SIG-M5 (cell line): ENCODE results near the gene C4orf36.

Experiments
- DNase-seq: peaks from one replicate; lab custom pipeline; 2025; lab: John Stamatoyannopoulos, UW

The C4orf36 gene

GRCh38 chr4:86855572-86855971, 36.6 kb downstream of the C4orf36 start:
- DNase-seq: no peak

DNA sequence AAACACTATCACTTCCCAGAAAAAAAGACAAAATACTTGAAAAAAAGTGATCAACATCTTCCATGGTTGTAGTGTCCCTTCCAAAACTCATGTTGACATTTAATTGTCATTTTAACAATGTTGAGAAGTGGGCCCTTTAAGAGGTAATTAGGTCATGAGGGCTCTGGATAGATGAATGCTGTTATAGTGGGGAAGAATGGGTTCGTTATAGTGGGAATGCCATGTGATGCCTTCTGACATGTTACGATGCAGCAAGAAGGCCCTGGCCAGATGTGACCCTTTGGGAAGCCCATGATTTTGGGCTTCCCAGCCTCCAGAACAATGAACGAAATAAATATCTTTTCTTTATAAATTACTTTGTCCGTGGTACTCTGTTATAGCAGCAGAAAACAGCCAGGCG, 39.0 kb downstream of the C4orf36 start:
- DNase-seq: no peak

DNA sequence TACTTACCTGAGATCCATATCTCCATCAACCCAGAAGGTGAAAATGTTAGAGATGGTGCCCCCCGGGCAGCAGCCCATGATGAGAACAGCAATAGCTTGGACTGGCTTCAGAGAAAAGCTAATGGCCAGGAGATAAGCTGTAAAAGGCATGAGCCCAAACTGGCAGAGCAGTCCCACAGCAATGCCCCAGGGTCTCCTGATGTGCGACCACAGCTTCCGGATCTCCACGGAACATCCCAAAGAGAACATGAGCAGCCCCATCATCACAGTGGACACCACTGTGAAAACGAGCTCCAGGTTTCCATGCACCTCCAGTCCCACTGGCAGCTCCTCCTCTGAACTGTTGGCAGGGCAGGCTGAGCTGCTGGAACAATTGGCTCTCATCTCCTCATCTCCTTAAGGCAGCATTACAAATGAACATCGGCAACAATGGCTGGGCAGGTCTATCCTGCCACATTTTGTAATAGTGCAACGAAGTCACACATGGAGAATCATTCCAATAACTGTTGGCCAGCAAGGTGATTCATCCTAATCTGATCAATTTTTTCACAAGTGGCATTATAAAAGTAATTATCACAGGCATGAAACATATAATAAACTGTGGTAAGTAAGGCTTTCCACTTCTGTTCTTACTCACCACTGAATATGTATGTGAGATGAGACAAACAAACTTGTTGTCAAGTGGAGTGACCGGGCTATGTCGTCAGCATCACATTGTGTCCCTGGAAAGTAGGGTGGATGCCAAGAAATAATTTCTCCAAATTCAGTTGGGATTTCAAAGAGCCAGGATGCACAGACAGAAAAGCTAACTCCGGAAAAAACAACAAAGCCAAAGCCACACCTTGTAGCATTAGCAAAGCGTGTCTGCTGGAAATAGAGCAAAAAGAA, 43.2 kb downstream of the C4orf36 start, which contains the start of gene SLC10A6:
Gene SLC10A6, minus strand, starts transcription at position 653 of the 888 bp plus-strand sequence. Its CDS starts 269 bp downstream, at position 384.
- DNase-seq: no peak

GRCh38 chr4:86848136-86848535, 44.1 kb downstream of the C4orf36 start:
- DNase-seq: no peak

DNA sequence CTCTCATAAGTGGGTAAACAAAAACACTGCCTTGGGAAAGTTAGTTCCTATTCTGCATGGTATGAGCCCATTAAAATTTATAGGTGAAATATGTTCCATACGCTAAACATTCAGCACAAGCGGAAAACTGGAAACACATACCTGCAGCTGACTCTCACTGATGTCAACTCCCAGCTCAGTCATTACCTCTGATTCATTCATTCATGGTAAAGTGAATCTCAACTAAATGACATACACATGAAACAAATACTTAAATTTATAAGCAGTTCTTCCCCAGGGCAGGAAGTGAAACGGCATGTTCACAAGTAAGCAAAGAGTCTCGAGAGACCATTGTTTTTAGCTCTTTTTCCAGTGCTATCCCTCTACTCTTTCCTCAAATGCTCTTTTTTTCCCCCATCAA, 44.7 kb downstream of the C4orf36 start:
- DNase-seq: no peak

DNA sequence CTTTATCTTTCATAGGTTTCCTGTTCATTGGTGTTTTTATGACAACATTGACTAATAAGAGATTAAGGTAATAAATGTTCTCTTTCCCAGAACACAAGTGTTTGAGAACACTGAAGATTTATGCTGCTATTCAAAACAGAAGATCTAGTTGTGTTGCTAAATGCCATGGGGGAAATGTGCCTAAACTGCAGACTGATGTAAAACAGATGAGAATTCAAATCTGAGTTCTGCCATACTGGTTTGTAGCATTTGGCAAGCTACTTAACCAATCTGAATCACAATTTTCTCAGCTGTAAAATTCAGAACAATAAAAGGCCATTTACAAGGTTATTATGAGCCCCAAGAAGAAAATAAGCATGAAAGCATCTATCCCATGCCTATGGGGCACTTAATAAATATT, 45.3 kb downstream of the C4orf36 start:
- no peak for DNase-seq

- no peak for DNase-seq
Observed at GRCh38 chr4:86845593-86845992, 46.6 kb downstream of the C4orf36 start.

DNA sequence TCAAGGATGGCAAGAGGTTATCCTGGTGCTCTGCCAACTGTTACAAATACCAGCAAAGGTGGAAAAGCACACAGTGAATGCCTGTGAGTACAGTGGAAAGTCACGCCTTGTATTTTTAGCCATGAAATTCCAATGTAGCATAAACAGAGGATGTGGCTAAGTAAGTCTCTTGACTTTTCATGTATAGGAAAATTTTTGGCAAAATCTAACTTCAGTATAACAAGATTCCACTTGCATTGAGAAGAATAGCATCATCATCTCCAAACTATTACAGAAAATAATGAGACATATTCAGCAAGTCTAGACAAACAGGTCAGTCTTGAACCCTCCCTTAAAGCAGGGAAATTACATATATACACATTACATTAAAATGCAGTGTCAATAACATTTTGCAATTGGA, 50.9 kb downstream of the C4orf36 start:
- DNase-seq: no peak

DNA sequence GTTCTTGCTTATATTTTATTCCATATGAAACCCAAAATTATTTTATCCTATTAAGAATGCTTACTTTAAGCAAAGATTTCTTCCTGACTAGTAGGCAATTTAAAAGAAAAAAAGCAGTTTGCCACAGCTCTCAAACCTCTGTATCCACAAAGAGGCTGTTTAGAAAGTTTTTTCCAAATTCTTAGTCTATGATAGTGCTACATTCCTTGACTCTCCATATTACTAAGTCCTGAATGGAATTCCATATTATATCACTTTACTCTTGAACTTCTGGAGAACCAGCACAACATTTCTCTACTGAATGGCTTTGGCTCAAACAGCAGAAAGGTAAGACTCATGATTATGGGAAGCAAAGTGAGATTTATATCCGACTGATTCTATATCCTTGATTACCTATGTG, 51.4 kb downstream of the C4orf36 start:
- DNase-seq: no peak

- DNase-seq: no peak
Observed at GRCh38 chr4:86837691-86838503, 54.3 kb downstream of the C4orf36 start.

DNA sequence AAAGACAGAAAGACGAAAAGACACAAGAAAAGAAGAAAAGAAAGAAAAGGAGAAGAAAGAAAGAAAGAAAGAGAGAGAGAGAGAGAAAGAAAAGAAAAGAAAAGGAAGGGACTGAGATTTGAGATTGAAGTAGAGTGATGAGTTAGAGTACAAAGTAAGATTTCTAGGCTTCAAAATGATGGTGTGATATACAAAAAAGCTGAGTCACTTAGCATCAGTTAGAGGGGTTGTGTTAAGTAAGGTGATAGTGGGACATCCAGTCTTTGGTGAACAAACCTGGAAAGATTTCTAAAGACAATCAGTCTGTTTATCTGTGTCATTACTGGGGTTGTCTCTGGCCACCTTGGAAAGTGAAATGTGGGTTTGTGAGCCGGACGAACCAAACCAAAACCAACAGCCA, 56.5 kb downstream of the C4orf36 start:
- DNase-seq: no peak

DNA sequence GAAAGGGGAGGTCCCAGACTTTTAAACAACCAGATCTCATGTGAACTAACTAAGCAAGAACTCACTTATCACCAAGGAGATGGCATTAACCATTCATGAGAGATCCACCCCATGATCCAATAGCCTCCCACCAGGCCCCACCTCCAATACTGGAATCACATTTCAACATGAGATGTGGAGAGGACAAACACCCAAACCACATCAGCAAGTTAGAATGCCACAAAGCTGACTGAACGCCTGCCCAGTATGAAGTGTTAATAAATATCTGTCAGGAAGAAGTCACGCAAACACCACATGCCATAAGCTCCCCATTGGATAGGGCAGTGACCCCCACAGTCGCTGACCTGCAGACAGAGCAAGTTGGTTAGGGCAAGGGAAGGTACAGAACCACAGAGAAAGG, 57.3 kb downstream of the C4orf36 start:
- no peak for DNase-seq

DNA sequence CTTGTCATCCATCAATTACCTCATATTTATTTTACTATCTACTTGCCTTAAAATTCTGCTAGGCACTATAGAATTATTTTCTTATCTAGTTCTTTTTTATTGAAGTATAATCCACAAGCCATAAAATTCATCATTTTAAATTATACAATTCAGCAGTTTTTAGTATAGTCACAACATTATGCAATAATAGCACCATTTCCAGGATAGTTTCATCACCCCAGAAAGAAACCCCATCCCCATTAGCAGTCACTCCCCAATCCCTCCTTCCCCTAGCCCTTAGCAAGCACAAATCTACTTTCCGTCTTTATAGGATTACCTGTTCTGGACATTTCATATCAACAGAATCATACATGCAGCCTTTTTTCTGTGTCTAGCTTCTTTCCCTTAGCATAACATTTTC, 58.6 kb downstream of the C4orf36 start:
- no peak for DNase-seq

DNA sequence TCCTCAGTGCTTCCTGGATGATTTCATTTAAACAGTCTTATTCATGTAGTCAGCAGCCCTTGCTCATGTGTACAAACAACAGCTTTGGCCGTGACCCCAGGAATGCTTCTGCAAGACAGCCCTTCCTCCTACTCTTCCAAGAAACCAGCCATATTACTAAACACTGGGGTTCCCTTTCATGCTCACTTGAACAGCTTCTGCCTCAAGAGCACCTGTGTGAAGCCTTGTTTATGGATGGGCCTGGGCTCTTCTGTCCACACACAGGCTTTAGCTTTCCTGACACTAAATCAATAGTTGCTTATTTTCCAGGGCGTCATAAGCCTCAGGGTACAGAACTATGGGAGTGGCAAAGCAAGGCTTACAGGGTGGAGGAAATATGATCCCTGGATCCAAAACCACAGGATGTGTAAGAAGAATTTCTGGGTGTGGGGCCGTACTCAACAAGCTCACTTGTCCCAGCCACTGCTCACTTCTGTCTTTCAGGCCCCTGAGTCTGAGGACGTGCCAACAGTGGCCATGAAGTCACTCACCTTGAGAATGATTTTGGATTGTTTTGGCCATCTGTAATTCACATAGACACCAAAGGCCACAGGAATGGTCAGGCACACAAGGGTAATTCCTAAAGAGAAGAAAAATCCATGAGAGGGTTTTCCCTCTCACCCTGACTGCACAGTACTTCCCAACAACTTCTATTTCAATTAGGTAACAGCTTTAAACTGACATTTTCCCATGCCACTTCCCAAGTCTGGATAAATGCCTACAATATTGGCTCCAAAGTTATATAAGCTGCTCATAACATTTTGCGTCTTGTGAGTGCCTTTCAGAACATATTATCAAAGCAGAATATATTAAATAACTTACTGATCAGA, 60.7 kb downstream of the C4orf36 start:
- no peak for DNase-seq
